CD4-positive, alpha-beta memory T cell (primary cell): ENCODE results near the gene SERPINB5. TPM values are rescaled to one million over a fixed set of nuclear protein-coding genes. Genes with fewer than 3 reads are reported as not detected.

Source experiments
- CTCF ChIA-PET: fragments of 350-600 bp; sonication (Branson Sonifier 250); formaldehyde crosslinking; loops from one replicate; lab custom pipeline; 2021; ENCODE audit warnings: inconsistent platforms; ENCODE audit not compliant: partially characterized antibody; lab: Charles Lee
- POLR2A ChIA-PET: fragments of 350-600 bp; sonication (Branson Sonifier 250); formaldehyde crosslinking; loops from one replicate; lab custom pipeline; 2021; ENCODE audit not compliant: partially characterized antibody; lab: Charles Lee
- DNase-seq, 5 donors: peaks; one replicate each; pipeline versions ENCODE4 v3.0.0 to v3.0.0-alpha.2; 2020 to 2022; ENCODE audit warnings: mixed read lengths in 1 of 5
- H3K27ac ChIP-seq: one replicate; pipeline ENCODE4 v1.7.0; 2013; ENCODE audit warnings: low read depth, low read length
- H3K27me3 ChIP-seq: 2 replicates; pipeline ENCODE4 v1.7.0; 2013; ENCODE audit warnings: mild to moderate bottlenecking, low read length, moderate library complexity; ENCODE audit not compliant: insufficient read depth
- H3K36me3 ChIP-seq: 2 replicates; pipeline ENCODE4 v1.7.0; 2013; ENCODE audit warnings: mild to moderate bottlenecking, low read length, moderate library complexity; ENCODE audit not compliant: insufficient read depth
- H3K4me1 ChIP-seq: 2 replicates; pipeline ENCODE4 v1.7.0; 2013; ENCODE audit warnings: mild to moderate bottlenecking, low read length, moderate library complexity; ENCODE audit not compliant: insufficient read depth
- H3K4me3 ChIP-seq, 2 donors: one replicate each; pipeline ENCODE4 v1.7.0; 2013; ENCODE audit warnings: low read length in 2 of 2, mild to moderate bottlenecking in 1 of 2
- H3K9me3 ChIP-seq, 2 donors: one replicate each; pipeline ENCODE4 v1.7.0; 2013; ENCODE audit warnings: low read length in 2 of 2, control low read depth in 1 of 2; ENCODE audit not compliant: control insufficient read depth in 1 of 2
- H3K27ac Mint-ChIP-seq, 7 donors: one replicate each; pipeline ENCODE4 v1.8.0; 2020 to 2021; ENCODE audit warnings: mixed read lengths in 7 of 7, mild to moderate bottlenecking in 6 of 7, inconsistent platforms in 3 of 7, moderate library complexity in 3 of 7
- H3K27me3 Mint-ChIP-seq, 2 donors: one replicate each; pipeline ENCODE4 v1.8.0; 2020 to 2021; ENCODE audit warnings: mixed read lengths in 2 of 2
- H3K36me3 Mint-ChIP-seq, 2 donors: one replicate each; pipeline ENCODE4 v1.8.0; 2020 to 2021; ENCODE audit warnings: mixed read lengths in 2 of 2, inconsistent platforms in 1 of 2, mild to moderate bottlenecking in 1 of 2
- H3K4me1 Mint-ChIP-seq, 4 donors: one replicate each; pipeline ENCODE4 v1.8.0; 2020 to 2021; ENCODE audit warnings: mixed read lengths in 4 of 4, mild to moderate bottlenecking in 1 of 4
- H3K4me3 Mint-ChIP-seq, 8 donors: one replicate each; pipeline ENCODE4 v1.8.0; 2020 to 2021; ENCODE audit warnings: mixed read lengths in 8 of 8, mild to moderate bottlenecking in 7 of 8, moderate library complexity in 6 of 8, inconsistent platforms in 3 of 8
- H3K9me3 Mint-ChIP-seq, 8 donors: one replicate each; pipeline ENCODE4 v1.8.0; 2020 to 2021; ENCODE audit warnings: mixed read lengths in 8 of 8, mild to moderate bottlenecking in 5 of 8, inconsistent platforms in 3 of 8, moderate library complexity in 1 of 8
- intact Hi-C: fragments of 100-400 bp; cut with micrococcal nuclease; formaldehyde crosslinking; loops from one replicate; pipeline ENCODE4 v1.15.1; 2023
- polyA plus RNA-seq, 2 donors: library from polyadenylated mRNA; unstranded; fragments of 300-500 nt; fragmentation: Illumina TruSeq; gene quantifications; one replicate each; pipeline ENCODE4 v1.2.3, GENCODE V29; 2021
- total RNA-seq, 2 experiments: library from RNA; stranded (reverse); gene quantifications; one replicate each; pipeline ENCODE4 v1.2.3, GENCODE V29; 2021

SERPINB5 gene
- total and polyA plus RNA-seq, 4 experiments from 2014 or later = not detected

GRCh38 chr18:63480476-63480875, 3.7 kb downstream of the SERPINB5 start:
- Histone ChIP-seq H3K9me3 (no peaks in the 10 kb centered on the region), H3K27ac (no peak overlapping the region), H3K27me3 (no peaks in the 10 kb centered on the region), H3K36me3 (no peaks in the 10 kb centered on the region), H3K4me1 (no peaks in the 10 kb centered on the region), H3K4me3 (no peak overlapping the region)
- POLR2A ChIA-PET = no interaction called here
- Mint-ChIP-seq H3K4me1 (no peaks in the 10 kb centered on the region), H3K27ac (no peak overlapping the region), H3K27me3 (peaks cover 15% of the 10 kb centered on the region in 2 donors), H3K4me3 (no peak overlapping the region), H3K9me3 (no peaks in the 10 kb centered on the region), H3K36me3 (no peaks in the 10 kb centered on the region)
- CTCF ChIA-PET = no interaction called here
- intact Hi-C loops = no loop called here
- DNase-seq = no peak

- Mint-ChIP-seq H3K4me3 (no peak overlapping the region), H3K36me3 (no peaks in the 10 kb centered on the region), H3K27me3 (peaks cover 15 to 16% of the 10 kb centered on the region in 2 donors), H3K4me1 (no peaks in the 10 kb centered on the region), H3K9me3 (no peaks in the 10 kb centered on the region), H3K27ac (no peak overlapping the region)
- no peak overlapping the region for H3K27ac ChIP-seq
- intact Hi-C loops = no loop called here
- H3K27me3 ChIP-seq = no peaks in the 10 kb centered on the region
- no peaks in the 10 kb centered on the region for H3K9me3 ChIP-seq
- ChIA-PET CTCF (no interaction called here), POLR2A (no interaction called here)
- no peaks in the 10 kb centered on the region for H3K4me1 ChIP-seq
- H3K4me3 ChIP-seq = no peak overlapping the region
- no peaks in the 10 kb centered on the region for H3K36me3 ChIP-seq
- DNase-seq = no peak
Measured at GRCh38 chr18:63480915-63481314, 4.2 kb downstream of the SERPINB5 start.

- intact Hi-C loops = no loop called here
- peaks cover 10 to 17% of the 10 kb centered on the region in 2 donors for H3K27me3 Mint-ChIP-seq
- Histone ChIP-seq H3K27ac (no peak overlapping the region), H3K4me3 (no peak overlapping the region), H3K4me1 (no peaks in the 10 kb centered on the region), H3K9me3 (no peaks in the 10 kb centered on the region), H3K27me3 (no peaks in the 10 kb centered on the region), H3K36me3 (no peaks in the 10 kb centered on the region)
- H3K27ac Mint-ChIP-seq = no peak overlapping the region
- DNase-seq = no peak
- ChIA-PET CTCF (no interaction called here), POLR2A (no interaction called here)
- no peaks in the 10 kb centered on the region for H3K36me3 Mint-ChIP-seq
- H3K9me3 Mint-ChIP-seq = no peaks in the 10 kb centered on the region
- H3K4me3 Mint-ChIP-seq = no peak overlapping the region
- no peaks in the 10 kb centered on the region for H3K4me1 Mint-ChIP-seq
Measured at GRCh38 chr18:63487676-63488075, 10.9 kb downstream of the SERPINB5 start.

GRCh38 chr18:63488160-63488559, 11.4 kb downstream of the SERPINB5 start:
- POLR2A ChIA-PET = no interaction called here
- no peak for DNase-seq
- no peak overlapping the region for H3K27ac Mint-ChIP-seq
- CTCF ChIA-PET = no interaction called here
- no peaks in the 10 kb centered on the region for H3K4me1 ChIP-seq
- H3K27me3 Mint-ChIP-seq = peaks cover 7 to 18% of the 10 kb centered on the region in 2 donors
- no peaks in the 10 kb centered on the region for H3K27me3 ChIP-seq
- no peak overlapping the region for H3K27ac ChIP-seq
- H3K9me3 ChIP-seq = no peaks in the 10 kb centered on the region
- H3K36me3 Mint-ChIP-seq = no peaks in the 10 kb centered on the region
- H3K4me3 Mint-ChIP-seq = no peak overlapping the region
- intact Hi-C loops = no loop called here
- no peaks in the 10 kb centered on the region for H3K4me1 Mint-ChIP-seq
- no peaks in the 10 kb centered on the region for H3K36me3 ChIP-seq
- no peak overlapping the region for H3K4me3 ChIP-seq
- no peaks in the 10 kb centered on the region for H3K9me3 Mint-ChIP-seq

- Mint-ChIP-seq H3K36me3 (no peaks in the 10 kb centered on the region), H3K4me1 (no peaks in the 10 kb centered on the region), H3K9me3 (no peaks in the 10 kb centered on the region), H3K4me3 (no peak overlapping the region), H3K27me3 (peaks cover 0 to 9% of the 10 kb centered on the region in 2 donors), H3K27ac (no peak overlapping the region)
- intact Hi-C loops = no loop called here
- no peaks in the 10 kb centered on the region for H3K36me3 ChIP-seq
- H3K27me3 ChIP-seq = no peaks in the 10 kb centered on the region
- ChIA-PET POLR2A (no interaction called here), CTCF (interaction anchor here (0.7 to 0.9 kb wide), 2 partner anchors 9 to 11 kb away, joined by 3 to 4 read pairs; no protein-coding TSS in a partner anchor)
- no peaks in the 10 kb centered on the region for H3K4me1 ChIP-seq
- no peak overlapping the region for H3K4me3 ChIP-seq
- no peaks in the 10 kb centered on the region for H3K9me3 ChIP-seq
- DNase-seq = no peak
- no peak overlapping the region for H3K27ac ChIP-seq
Measured at GRCh38 chr18:63492851-63493250, 16.1 kb downstream of the SERPINB5 start.

- H3K27ac ChIP-seq = no peak overlapping the region
Measured at GRCh38 chr18:63495675-63496074, 18.9 kb downstream of the SERPINB5 start.

GRCh38 chr18:63505566-63506335, 29.0 kb downstream of the SERPINB5 start:
- DNase-seq = peak in 2 of 5 donors; percentile 0 to 4
- intact Hi-C loops = no loop called here

More at GRCh38 chr18:63495675-63496074, 18.9 kb downstream of the SERPINB5 start:
- CTCF ChIA-PET = no interaction called here
- Histone ChIP-seq H3K36me3 (no peaks in the 10 kb centered on the region), H3K27me3 (no peaks in the 10 kb centered on the region), H3K4me3 (no peak overlapping the region), H3K4me1 (no peaks in the 10 kb centered on the region), H3K9me3 (no peaks in the 10 kb centered on the region)
- no peaks in the 10 kb centered on the region for H3K36me3 Mint-ChIP-seq
- no peak for DNase-seq
- POLR2A ChIA-PET = no interaction called here
- no peaks in the 10 kb centered on the region for H3K4me1 Mint-ChIP-seq
- intact Hi-C loops = no loop called here
- no peak overlapping the region for H3K4me3 Mint-ChIP-seq
- no peak overlapping the region for H3K27ac Mint-ChIP-seq
- no peaks in the 10 kb centered on the region for H3K9me3 Mint-ChIP-seq
- peaks cover 0 to 7% of the 10 kb centered on the region in 2 donors for H3K27me3 Mint-ChIP-seq

More at GRCh38 chr18:63505566-63506335, 29.0 kb downstream of the SERPINB5 start:
- H3K4me1 ChIP-seq = no peaks in the 10 kb centered on the region
- Mint-ChIP-seq H3K36me3 (no peaks in the 10 kb centered on the region), H3K27ac (no peak overlapping the region), H3K27me3 (peaks cover 15 to 30% of the 10 kb centered on the region in 2 donors), H3K4me3 (no peak overlapping the region), H3K4me1 (no peaks in the 10 kb centered on the region), H3K9me3 (no peaks in the 10 kb centered on the region)
- ChIA-PET POLR2A (no interaction called here), CTCF (interaction anchor here (2.9 to 3.3 kb wide), 2 partner anchors 8 to 13 kb away, joined by 14 to 22 read pairs; no protein-coding TSS in a partner anchor)
- H3K9me3 ChIP-seq = no peaks in the 10 kb centered on the region
- no peak overlapping the region for H3K4me3 ChIP-seq
- H3K27ac ChIP-seq = no peak overlapping the region
- no peaks in the 10 kb centered on the region for H3K27me3 ChIP-seq
- H3K36me3 ChIP-seq = no peaks in the 10 kb centered on the region
